Esophagus muscularis mucosa (tissue), 4 donors: ENCODE measurements around the gene TRIM8. TPM values are rescaled to one million over a fixed set of nuclear protein-coding genes. Genes with fewer than 3 reads are reported as not detected.

Experiments
- DNase-seq: peaks from one replicate; pipeline ENCODE4 v3.0.0-alpha.2; 2017; ENCODE audit errors: extremely low spot score
- H3K27ac ChIP-seq, 4 donors: fragments of 200-600 bp; sonication (generic); replicated peaks in 1 of 4; 1 replicate in 3 of 4; 2 replicates in 1 of 4; pipeline ENCODE4 v1.5.1; 2016 to 2019; ENCODE audit warnings: mild to moderate bottlenecking in 1 of 4
- H3K27me3 ChIP-seq, 4 donors: fragments of 200-600 bp; sonication (generic); one replicate each; pipeline versions ENCODE4 v1.5.1 to v1.6.0; 2016 to 2019
- H3K36me3 ChIP-seq, 4 donors: fragments of 200-600 bp; sonication (generic); one replicate each; pipeline ENCODE4 v1.5.1; 2016 to 2019
- H3K4me1 ChIP-seq, 4 donors: fragments of 200-600 bp; sonication (generic); one replicate each; pipeline ENCODE4 v1.5.1; 2016 to 2019
- H3K4me3 ChIP-seq, 4 donors: fragments of 200-600 bp; sonication (generic); 1 replicate in 2 of 4; 2 replicates in 2 of 4; pipeline ENCODE4 v1.5.1; 2016 to 2019; ENCODE audit warnings: mild to moderate bottlenecking in 4 of 4, moderate library complexity in 1 of 4
- H3K9me3 ChIP-seq, 4 donors: fragments of 200-600 bp; sonication (generic); 1 replicate in 3 of 4; 2 replicates in 1 of 4; pipeline ENCODE4 v1.5.1; 2016 to 2019
- EP300 ChIP-seq: sonication (generic); formaldehyde crosslinking; IDR thresholded peaks from one replicate; pipeline ENCODE4 v1.6.1; 2017; ENCODE audit warnings: antibody characterized with exemption
- POLR2A ChIP-seq: fragments of 450-650 bp; IDR thresholded peaks from one replicate; pipeline ENCODE4 v1.6.1; 2017; ENCODE audit warnings: antibody characterized with exemption, moderate library complexity, mild to moderate bottlenecking, low read depth
- POLR2AphosphoS5 ChIP-seq, 2 donors: sonication (generic); formaldehyde crosslinking; IDR thresholded peaks; one replicate each; pipeline ENCODE4 v1.6.1; 2017; ENCODE audit warnings: antibody characterized with exemption in 2 of 2
- WGBS: methylation state at CpG from one replicate; pipeline ENCODE4 v1.1.5; 2018; 5-methylcytosine and 5-hydroxymethylcytosine counted together
- intact Hi-C: fragments of 100-400 bp; cut with DNase I; formaldehyde crosslinking; loops from one replicate; pipeline ENCODE4 v1.15.1; 2023
- total RNA-seq, 4 donors: library from RNA; depleted of rRNA; stranded (reverse); fragments of >200 nt; gene quantifications; one replicate each; pipeline versions ENCODE4 v1.1.0 to v1.2.1, GENCODE V29; 2016
- TF ChIP-seq, protein P1 (sequence below), 3 experiments: fragments of 200-600 bp in 2 of 3; fragments of 450-650 bp in 1 of 3; sonication (generic) in 2 of 3; IDR thresholded peaks; one replicate each; pipeline ENCODE4 v1.5.1; 2017 to 2019; ENCODE audit warnings: antibody characterized with exemption in 3 of 3, mild to moderate bottlenecking in 2 of 3, moderate library complexity in 1 of 3

Gene TRIM8
- total RNA-seq, 4 donors from 2014 or later: 103 to 170 (median 159) TPM

- WGBS: 88% methylated on average over 12 of the region's 12 CpGs
- no peak for DNase-seq
- intact Hi-C loops: no loop called here
- Histone ChIP-seq H3K9me3 (no peaks in the 10 kb centered on the region), H3K27ac (no peak overlapping the region), H3K4me1 (peaks cover 51 to 76% (median 66%) of the 10 kb centered on the region in 4 donors), H3K36me3 (peaks cover 38 to 90% (median 69%) of the 10 kb centered on the region in 4 donors), H3K27me3 (no peaks in the 10 kb centered on the region), H3K4me3 (no peak overlapping the region)
- TF ChIP-seq POLR2A (no peak), POLR2AphosphoS5 (IDR thresholded peaks at IDR 0.05) (no peak), EP300 (no peak)
Observed at GRCh38 chr10:102654969-102655368, 10.7 kb downstream of the TRIM8 start.

- intact Hi-C loops: no loop called here
Observed at GRCh38 chr10:102656026-102656425, 11.7 kb downstream of the TRIM8 start.

DNA sequence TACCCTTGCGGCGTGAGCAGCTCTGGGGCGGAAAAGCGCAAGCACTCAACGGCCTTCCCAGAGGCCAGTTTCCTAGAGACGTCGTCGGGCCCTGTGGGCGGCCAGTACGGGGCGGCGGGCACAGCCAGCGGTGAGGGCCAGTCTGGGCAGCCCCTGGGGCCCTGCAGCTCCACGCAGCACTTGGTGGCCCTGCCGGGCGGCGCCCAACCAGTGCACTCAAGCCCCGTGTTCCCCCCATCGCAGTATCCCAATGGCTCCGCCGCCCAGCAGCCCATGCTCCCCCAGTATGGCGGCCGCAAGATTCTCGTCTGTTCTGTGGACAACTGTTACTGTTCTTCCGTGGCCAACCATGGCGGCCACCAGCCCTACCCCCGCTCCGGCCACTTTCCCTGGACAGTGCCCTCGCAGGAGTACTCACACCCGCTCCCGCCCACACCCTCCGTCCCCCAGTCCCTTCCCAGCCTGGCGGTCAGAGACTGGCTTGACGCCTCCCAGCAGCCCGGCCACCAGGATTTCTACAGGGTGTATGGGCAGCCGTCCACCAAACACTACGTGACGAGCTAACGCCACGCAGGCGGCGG is 12.6 kb downstream of the TRIM8 start:
- 94% methylated on average over 17 of the region's 42 CpGs for WGBS
- peaks cover 38 to 73% (median 62%) of the 10 kb centered on the region in 4 donors for H3K36me3 ChIP-seq
- no peak for TF ChIP-seq POLR2A
- no peak for TF ChIP-seq POLR2AphosphoS5 (IDR thresholded peaks at IDR 0.05)
- no peak for TF ChIP-seq EP300
- TF ChIP-seq, protein P1, sequence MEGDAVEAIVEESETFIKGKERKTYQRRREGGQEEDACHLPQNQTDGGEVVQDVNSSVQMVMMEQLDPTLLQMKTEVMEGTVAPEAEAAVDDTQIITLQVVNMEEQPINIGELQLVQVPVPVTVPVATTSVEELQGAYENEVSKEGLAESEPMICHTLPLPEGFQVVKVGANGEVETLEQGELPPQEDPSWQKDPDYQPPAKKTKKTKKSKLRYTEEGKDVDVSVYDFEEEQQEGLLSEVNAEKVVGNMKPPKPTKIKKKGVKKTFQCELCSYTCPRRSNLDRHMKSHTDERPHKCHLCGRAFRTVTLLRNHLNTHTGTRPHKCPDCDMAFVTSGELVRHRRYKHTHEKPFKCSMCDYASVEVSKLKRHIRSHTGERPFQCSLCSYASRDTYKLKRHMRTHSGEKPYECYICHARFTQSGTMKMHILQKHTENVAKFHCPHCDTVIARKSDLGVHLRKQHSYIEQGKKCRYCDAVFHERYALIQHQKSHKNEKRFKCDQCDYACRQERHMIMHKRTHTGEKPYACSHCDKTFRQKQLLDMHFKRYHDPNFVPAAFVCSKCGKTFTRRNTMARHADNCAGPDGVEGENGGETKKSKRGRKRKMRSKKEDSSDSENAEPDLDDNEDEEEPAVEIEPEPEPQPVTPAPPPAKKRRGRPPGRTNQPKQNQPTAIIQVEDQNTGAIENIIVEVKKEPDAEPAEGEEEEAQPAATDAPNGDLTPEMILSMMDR (IDR thresholded peaks at IDR 0.05): no peak
- no peaks in the 10 kb centered on the region for H3K9me3 ChIP-seq
- H3K4me1 ChIP-seq: peaks cover 49 to 74% (median 64%) of the 10 kb centered on the region in 4 donors
- peak overlapping the region in 3 of 4 donors; percentile 42 to 71 (median 62) for H3K27ac ChIP-seq
- H3K27me3 ChIP-seq: no peaks in the 10 kb centered on the region
- H3K4me3 ChIP-seq: no peak overlapping the region
- no peak for DNase-seq
- intact Hi-C loops: no loop called here

More at GRCh38 chr10:102656026-102656425, 11.7 kb downstream of the TRIM8 start:
- H3K9me3 ChIP-seq: no peaks in the 10 kb centered on the region
- WGBS: 88% methylated on average over 7 of the region's 12 CpGs
- TF ChIP-seq, protein P1 (IDR thresholded peaks at IDR 0.05): no peak
- TF ChIP-seq POLR2AphosphoS5 (IDR thresholded peaks at IDR 0.05) (no peak), EP300 (no peak), POLR2A (no peak)
- peaks cover 50 to 76% (median 65%) of the 10 kb centered on the region in 4 donors for H3K4me1 ChIP-seq
- no peak overlapping the region for H3K4me3 ChIP-seq
- H3K27me3 ChIP-seq: no peaks in the 10 kb centered on the region
- DNase-seq: no peak
- H3K27ac ChIP-seq: no peak overlapping the region
- H3K36me3 ChIP-seq: peaks cover 38 to 81% (median 66%) of the 10 kb centered on the region in 4 donors

DNA sequence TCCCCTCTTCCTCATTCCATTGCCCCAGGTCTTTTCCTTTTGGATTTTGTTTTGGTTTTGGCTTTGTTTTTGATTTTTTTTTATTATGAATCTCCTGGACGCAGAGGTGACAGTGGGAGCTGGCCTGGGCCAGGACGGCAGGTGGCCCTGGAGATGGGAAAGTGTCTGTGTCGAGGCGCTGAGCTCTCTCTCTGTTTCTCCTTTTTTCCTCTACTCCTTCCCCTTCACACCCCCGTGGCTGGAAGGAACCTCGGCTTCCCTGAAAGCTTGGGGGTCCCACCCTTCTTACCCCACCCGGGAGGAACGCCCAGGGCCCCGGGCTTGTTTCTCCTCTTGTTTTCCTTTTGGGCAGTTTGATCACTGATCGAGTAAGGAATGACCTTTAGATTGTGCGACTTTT is 13.2 kb downstream of the TRIM8 start:
- H3K27ac ChIP-seq: peak overlapping the region; percentile 14 to 71 (median 52)
- intact Hi-C loops: no loop called here
- H3K4me3 ChIP-seq: no peak overlapping the region
- TF ChIP-seq EP300 (no peak), POLR2AphosphoS5 (IDR thresholded peaks at IDR 0.05) (no peak), POLR2A (no peak)
- TF ChIP-seq, protein P1 (IDR thresholded peaks at IDR 0.05): no peak
- peaks cover 38 to 68% (median 60%) of the 10 kb centered on the region in 4 donors for H3K36me3 ChIP-seq
- peaks cover 43 to 69% (median 58%) of the 10 kb centered on the region in 4 donors for H3K4me1 ChIP-seq
- no peaks in the 10 kb centered on the region for H3K9me3 ChIP-seq
- 67% methylated on average over 11 of the region's 11 CpGs for WGBS
- no peaks in the 10 kb centered on the region for H3K27me3 ChIP-seq
- no peak for DNase-seq

DNA sequence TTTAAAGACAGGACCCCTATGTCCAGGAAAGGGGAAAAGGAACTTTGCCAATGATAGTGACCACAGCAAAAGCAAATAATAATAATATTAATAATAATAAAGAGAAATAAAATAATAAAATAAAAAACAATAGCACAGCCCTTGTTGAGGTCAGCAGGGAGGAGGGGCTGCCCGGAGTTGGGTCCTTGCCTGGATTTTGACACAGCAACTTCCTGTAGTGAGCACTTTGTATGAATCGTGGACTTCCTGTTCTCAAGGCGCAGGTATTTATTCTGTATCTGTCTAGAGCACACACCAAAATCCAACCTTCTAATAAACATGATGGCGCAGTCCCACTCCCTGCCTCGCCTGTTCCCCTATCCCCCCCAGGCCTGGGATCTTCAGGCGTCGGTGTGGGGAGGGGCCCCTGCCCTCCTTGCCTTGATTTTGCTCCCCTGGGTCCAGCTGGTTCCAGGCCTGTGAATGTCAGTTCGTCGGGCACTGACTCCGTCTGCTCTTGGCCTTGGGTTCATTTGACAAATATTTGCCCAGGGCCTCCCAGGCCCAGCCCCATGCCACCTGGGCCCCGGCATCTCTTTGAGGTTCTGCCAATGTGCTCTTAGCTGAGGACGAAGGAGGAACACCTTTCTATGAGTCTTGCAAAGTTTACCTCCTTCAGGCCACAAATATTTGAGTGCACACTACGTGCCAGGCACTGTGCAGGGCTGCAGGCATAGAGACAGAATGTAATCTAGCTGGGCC is 13.9 kb downstream of the TRIM8 start:
- Histone ChIP-seq H3K27me3 (no peaks in the 10 kb centered on the region), H3K36me3 (peaks cover 32 to 61% (median 55%) of the 10 kb centered on the region in 4 donors), H3K27ac (peak overlapping the region; percentile 14 to 71 (median 52)), H3K9me3 (no peaks in the 10 kb centered on the region), H3K4me3 (no peak overlapping the region), H3K4me1 (peaks cover 37 to 62% (median 52%) of the 10 kb centered on the region in 4 donors)
- WGBS: 64% methylated on average over 11 of the region's 13 CpGs
- intact Hi-C loops: no loop called here
- no peak for TF ChIP-seq POLR2AphosphoS5 (IDR thresholded peaks at IDR 0.05)
- TF ChIP-seq, protein P1 (IDR thresholded peaks at IDR 0.05): no peak
- TF ChIP-seq POLR2A: no peak
- TF ChIP-seq EP300: no peak
- no peak for DNase-seq
